HFFc6 (cell line): Measurements from ENCODE around the gene BMP7. TPM values are rescaled to one million over a fixed set of nuclear protein-coding genes. Genes with fewer than 3 reads are reported as not detected.

Experiments used
- DNase-seq: peaks from one replicate; pipeline ENCODE4 v3.0.0-alpha.2; 2018
- H3K27ac Mint-ChIP-seq: 2 replicates; pipeline ENCODE4 v1.8.0; 2020; ENCODE audit warnings: mild to moderate bottlenecking, mixed read lengths
- H3K27me3 Mint-ChIP-seq: 2 replicates; pipeline ENCODE4 v1.8.0; 2021; ENCODE audit warnings: mild to moderate bottlenecking, moderate library complexity, mixed read lengths; ENCODE audit not compliant: insufficient read depth
- H3K36me3 Mint-ChIP-seq: 2 replicates; pipeline ENCODE4 v1.8.0; 2021; ENCODE audit warnings: low read depth, mixed read lengths
- H3K4me1 Mint-ChIP-seq: 2 replicates; pipeline ENCODE4 v1.8.0; 2020; ENCODE audit warnings: low read depth, mixed read lengths
- H3K4me3 Mint-ChIP-seq: 2 replicates; pipeline ENCODE4 v1.8.0; 2020; ENCODE audit warnings: mild to moderate bottlenecking, moderate library complexity, mixed read lengths
- H3K9me3 Mint-ChIP-seq: 2 replicates; pipeline ENCODE4 v1.8.0; 2020; ENCODE audit warnings: mild to moderate bottlenecking, mixed read lengths
- total RNA-seq, 6 experiments: library from RNA; stranded (reverse); fragmentation: NEBNext Ultra II Directional; extraction: Animal tissue kit (Norgen Biotek cat#: 25700); gene quantifications; 2 replicates in 1 of 6; 3 replicates in 5 of 6; pipeline ENCODE4 v1.2.3, GENCODE V29; 2021
- TF ChIP-seq, protein P1 (sequence below): fragments of 200-600 bp; sonication (generic); IDR thresholded peaks from 2 replicates; pipeline ENCODE4 v1.5.0; 2021; ENCODE audit warnings: antibody characterized with exemption, mild to moderate bottlenecking

BMP7 gene
- total RNA-seq, 6 experiments from 2014 or later = not detected

DNA sequence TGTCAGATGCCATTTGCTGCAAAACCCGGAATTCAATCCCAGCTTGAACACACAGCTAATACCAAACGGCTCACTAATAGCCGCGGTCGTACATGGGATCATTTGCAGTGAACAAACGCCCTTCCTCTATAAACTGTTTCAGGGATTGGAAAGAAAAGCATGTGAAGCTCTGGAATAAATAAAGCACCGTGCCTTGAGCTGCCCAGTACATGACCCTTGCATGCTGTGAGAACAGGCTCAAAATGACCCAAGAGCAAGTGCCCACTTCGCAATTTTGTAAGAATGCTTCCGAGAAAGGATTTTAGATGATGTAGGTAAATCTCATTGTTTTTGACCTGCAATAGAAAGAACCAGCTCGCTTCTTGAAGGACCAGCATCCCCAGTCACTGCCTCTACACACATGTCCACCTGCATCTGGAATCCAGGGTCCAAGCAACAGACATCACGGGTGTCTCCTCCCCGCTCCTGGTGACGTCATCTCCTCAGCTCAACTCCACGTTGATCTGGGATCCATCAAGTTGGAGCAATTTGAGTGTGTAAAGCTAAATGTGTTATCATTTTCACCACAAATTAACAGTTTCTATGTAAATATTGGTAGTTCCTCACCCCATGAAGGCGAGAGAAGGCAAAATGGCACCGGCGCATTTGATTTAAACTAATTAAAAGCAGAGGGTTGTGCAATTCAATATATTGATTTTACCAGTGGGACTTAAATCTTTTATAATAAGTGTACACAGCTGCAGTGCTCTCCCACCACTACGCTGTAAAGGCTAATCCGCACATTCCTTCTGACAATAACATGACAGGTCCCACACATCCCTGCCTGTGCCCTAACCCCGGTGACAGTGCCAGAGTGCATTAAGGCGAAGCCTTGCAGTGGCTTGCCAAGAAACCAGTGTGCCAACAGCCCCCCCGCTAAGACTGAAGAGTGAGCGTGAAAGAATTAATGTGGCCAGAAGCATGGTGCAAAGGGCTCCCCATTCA lies 6.2 kb downstream of the BMP7 start:
- TF ChIP-seq, protein P1, sequence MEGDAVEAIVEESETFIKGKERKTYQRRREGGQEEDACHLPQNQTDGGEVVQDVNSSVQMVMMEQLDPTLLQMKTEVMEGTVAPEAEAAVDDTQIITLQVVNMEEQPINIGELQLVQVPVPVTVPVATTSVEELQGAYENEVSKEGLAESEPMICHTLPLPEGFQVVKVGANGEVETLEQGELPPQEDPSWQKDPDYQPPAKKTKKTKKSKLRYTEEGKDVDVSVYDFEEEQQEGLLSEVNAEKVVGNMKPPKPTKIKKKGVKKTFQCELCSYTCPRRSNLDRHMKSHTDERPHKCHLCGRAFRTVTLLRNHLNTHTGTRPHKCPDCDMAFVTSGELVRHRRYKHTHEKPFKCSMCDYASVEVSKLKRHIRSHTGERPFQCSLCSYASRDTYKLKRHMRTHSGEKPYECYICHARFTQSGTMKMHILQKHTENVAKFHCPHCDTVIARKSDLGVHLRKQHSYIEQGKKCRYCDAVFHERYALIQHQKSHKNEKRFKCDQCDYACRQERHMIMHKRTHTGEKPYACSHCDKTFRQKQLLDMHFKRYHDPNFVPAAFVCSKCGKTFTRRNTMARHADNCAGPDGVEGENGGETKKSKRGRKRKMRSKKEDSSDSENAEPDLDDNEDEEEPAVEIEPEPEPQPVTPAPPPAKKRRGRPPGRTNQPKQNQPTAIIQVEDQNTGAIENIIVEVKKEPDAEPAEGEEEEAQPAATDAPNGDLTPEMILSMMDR = no peak
- no peaks in the 10 kb centered on the region for H3K36me3 Mint-ChIP-seq
- no peaks in the 10 kb centered on the region for H3K4me1 Mint-ChIP-seq
- DNase-seq = no peak
- peaks cover 62% of the 10 kb centered on the region for H3K27me3 Mint-ChIP-seq
- H3K9me3 Mint-ChIP-seq = no peaks in the 10 kb centered on the region
- no peak overlapping the region for H3K4me3 Mint-ChIP-seq
- H3K27ac Mint-ChIP-seq = no peak overlapping the region

DNA sequence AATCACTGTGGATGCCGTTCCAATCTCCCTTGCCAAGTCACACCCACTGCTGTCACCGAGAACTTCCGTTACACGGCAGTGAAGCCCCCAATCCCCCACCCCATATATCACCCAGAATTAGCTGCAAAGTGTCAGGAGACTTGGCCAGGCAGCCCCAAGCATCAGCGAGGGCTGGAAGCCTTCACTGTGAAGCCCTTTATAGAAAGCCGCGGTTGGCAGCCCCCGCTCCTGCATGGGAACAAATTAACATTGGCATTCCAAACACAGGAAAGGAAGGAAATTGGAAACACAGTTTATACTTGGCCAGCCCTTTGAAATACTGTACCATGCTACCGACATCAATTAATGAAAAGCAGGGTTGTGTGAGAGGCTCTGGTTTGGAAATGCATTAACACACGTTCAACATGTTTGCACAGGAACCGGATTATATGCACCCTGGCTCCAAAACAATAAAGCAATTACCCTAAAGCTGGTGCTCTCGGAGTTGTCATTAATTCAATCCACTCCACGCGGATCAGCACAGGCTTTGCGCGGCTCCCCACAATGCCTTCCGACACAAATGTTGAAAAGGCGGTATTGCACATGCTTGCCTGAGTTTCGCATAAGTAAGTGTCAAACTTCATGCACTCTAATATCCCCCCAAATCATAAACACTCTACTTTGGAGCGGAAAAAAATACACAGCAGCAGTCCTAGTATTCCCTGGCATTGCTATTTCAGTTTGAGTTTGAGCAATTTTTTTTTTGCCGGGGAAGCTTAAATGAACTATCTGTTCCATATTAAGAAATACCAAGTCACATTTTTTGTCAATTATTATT lies 7.1 kb downstream of the BMP7 start:
- TF ChIP-seq, protein P1 = no peak
- H3K27me3 Mint-ChIP-seq = peaks cover 59% of the 10 kb centered on the region
- no peaks in the 10 kb centered on the region for H3K4me1 Mint-ChIP-seq
- DNase-seq = no peak
- H3K36me3 Mint-ChIP-seq = no peaks in the 10 kb centered on the region
- H3K9me3 Mint-ChIP-seq = no peaks in the 10 kb centered on the region
- H3K27ac Mint-ChIP-seq = no peak overlapping the region
- no peak overlapping the region for H3K4me3 Mint-ChIP-seq

DNA sequence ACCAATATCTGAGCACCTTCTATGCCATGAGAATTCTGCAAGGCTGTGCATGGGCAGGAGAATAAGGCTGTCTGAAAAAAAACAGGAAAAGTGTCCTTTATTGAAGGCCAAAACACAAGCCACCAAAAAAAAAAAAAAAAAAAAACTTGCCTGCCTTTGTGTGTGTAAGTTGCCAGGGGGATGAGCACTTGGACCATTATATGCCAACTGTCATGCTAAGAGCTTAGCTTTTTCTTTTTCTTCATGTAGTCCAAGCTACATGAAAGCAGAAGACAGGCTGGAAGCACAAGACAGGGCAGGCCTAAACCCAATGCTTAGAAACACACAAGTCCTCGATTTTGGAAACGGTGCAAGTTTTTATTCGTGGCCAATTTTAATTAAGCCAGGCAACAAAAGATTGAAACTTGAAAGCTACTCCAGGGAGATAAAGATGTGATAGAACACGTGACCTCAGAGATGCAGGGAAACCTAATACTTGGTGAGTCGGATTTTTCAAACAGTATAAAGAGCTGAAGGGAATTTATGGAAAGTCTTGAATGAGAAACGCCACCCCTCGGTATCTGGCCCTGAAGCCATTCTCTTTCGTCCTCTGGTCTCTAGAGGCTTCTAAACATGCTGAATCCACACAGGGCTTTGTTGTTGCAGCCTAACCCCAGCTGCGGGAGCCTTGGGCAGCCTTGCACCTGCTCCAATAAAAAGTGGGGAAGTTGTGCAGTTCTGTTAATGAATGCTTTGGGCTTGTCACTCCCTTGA lies 8.6 kb downstream of the BMP7 start:
- TF ChIP-seq, protein P1 = no peak
- Mint-ChIP-seq H3K4me1 (no peaks in the 10 kb centered on the region), H3K27ac (no peak overlapping the region), H3K27me3 (peaks cover 56% of the 10 kb centered on the region), H3K4me3 (no peak overlapping the region), H3K36me3 (no peaks in the 10 kb centered on the region), H3K9me3 (no peaks in the 10 kb centered on the region)
- no peak for DNase-seq

DNA sequence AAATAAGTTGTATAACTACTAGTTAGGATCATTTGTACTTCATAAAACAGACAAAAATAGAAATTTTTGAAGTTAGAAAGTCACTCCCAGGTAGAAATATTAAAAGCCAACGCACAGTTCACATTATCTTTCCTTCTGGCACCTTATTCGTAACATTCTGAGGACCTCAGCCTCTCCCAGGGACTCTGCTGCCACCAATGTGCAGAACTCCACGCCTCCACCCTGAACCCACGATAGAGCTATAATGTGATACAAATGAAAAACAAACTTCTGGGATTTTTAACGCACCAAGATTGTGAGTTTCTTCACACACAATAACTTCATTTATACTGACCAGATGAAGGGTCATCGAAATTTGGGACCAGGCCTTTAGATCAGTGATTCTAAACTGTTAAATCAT lies 9.5 kb downstream of the BMP7 start:
- H3K4me1 Mint-ChIP-seq = no peaks in the 10 kb centered on the region

DNA sequence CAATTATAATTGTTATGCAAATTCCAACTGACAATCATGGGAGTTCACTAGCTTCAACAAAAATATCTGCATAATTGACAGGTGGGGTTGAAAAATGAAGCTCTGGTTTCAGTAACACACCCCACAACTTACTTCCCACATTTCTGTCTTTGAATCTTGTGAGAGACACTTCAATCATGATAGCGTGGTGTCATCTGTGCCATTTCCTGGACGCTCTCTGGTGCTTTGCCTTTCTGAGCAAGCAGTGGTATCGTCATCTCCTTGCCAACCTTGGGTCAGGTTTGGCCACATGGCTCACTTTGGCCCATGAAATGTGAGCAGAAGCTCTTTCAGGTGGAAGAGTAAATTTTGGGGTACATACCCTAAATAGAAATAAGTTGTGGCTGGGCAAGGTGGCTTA lies 10.2 kb downstream of the BMP7 start:
- peaks cover 44% of the 10 kb centered on the region for H3K27me3 Mint-ChIP-seq

More for the DNA sequence above, 9.5 kb downstream of the BMP7 start:
- Mint-ChIP-seq H3K27ac (no peak overlapping the region), H3K9me3 (no peaks in the 10 kb centered on the region), H3K27me3 (peaks cover 50% of the 10 kb centered on the region), H3K36me3 (no peaks in the 10 kb centered on the region), H3K4me3 (no peak overlapping the region)
- DNase-seq = no peak
- TF ChIP-seq, protein P1 = no peak

More for the DNA sequence above, 10.2 kb downstream of the BMP7 start:
- no peaks in the 10 kb centered on the region for H3K36me3 Mint-ChIP-seq
- TF ChIP-seq, protein P1 = no peak
- DNase-seq = no peak
- H3K4me3 Mint-ChIP-seq = no peak overlapping the region
- no peaks in the 10 kb centered on the region for H3K9me3 Mint-ChIP-seq
- no peak overlapping the region for H3K27ac Mint-ChIP-seq
- H3K4me1 Mint-ChIP-seq = peaks cover 3% of the 10 kb centered on the region
